Endothelial cell of umbilical vein (primary cell): ENCODE data around the gene USH2A. TPM values are rescaled to one million over a fixed set of nuclear protein-coding genes. Genes with fewer than 3 reads are reported as not detected.

Source experiments
- BruUV-seq: library from RNA; stranded (reverse); fragments of 400-500 nt; replicated peaks from 2 replicates; lab custom pipeline; 2021; lab: Mats Ljungman, UMichigan
- CTCF ChIA-PET: fragments of 300-600, 350-600 bp; sonication (Branson Sonifier 250); formaldehyde crosslinking; loops from one replicate; lab custom pipeline; 2021; ENCODE audit warnings: antibody characterized with exemption, inconsistent platforms; lab: Charles Lee
- POLR2A ChIA-PET: fragments of 300-600, 350-600 bp; sonication (Branson Sonifier 250); formaldehyde crosslinking; loops from one replicate; lab custom pipeline; 2021; ENCODE audit warnings: antibody characterized with exemption, inconsistent platforms; lab: Charles Lee
- DNase-seq: peaks from one replicate; pipeline ENCODE4 v3.0.0-alpha.2; 2011; ENCODE audit warnings: low read depth, low spot score
- FAIRE-seq: peaks from 2 replicates; lab custom pipeline; 2011; peaks lifted over from hg19 to GRCh38; lab: Jason Lieb, UNC
- H2AFZ ChIP-seq: 2 replicates; pipeline ENCODE4 v1.6.0; 2012; ENCODE audit warnings: low read depth, low read length, control low read depth, inconsistent platforms
- H3K27ac ChIP-seq: 2 replicates; pipeline ENCODE4 v1.5.1; 2011; ENCODE audit warnings: low read depth, mild to moderate bottlenecking, control low read depth, low read length, moderate library complexity; ENCODE audit not compliant: insufficient read depth
- H3K27me3 ChIP-seq, 2 experiments: 2 replicates each; pipeline versions ENCODE4 v1.6.0 to v1.6.1; 2011; ENCODE audit warnings: low read length in 2 of 2, mixed read lengths in 1 of 2; ENCODE audit not compliant: control insufficient read depth in 2 of 2, insufficient read depth in 2 of 2
- H3K36me3 ChIP-seq, 2 experiments: 2 replicates in 1 of 2; 3 replicates in 1 of 2; pipeline ENCODE4 v1.5.1; 2011; ENCODE audit warnings: low read length in 2 of 2, mild to moderate bottlenecking in 1 of 2, moderate library complexity in 1 of 2; ENCODE audit not compliant: control insufficient read depth in 2 of 2, insufficient read depth in 2 of 2; ENCODE audit errors: extremely low read depth in 1 of 2
- H3K4me1 ChIP-seq: 3 replicates; pipeline ENCODE4 v1.5.1; 2011; ENCODE audit warnings: mild to moderate bottlenecking, low read length; ENCODE audit not compliant: control insufficient read depth, insufficient read depth; ENCODE audit errors: extremely low read depth
- H3K4me2 ChIP-seq: 2 replicates; pipeline ENCODE4 v1.6.1; 2011; ENCODE audit warnings: low read length, control low read depth, mixed read lengths; ENCODE audit not compliant: insufficient read depth
- H3K4me3 ChIP-seq, 3 experiments: fragments of 200-600 bp in 1 of 3; sonication (generic), shearing (Covaris generic) in 1 of 3; replicated peaks in 1 of 3; 2 replicates each; pipeline ENCODE4 v1.5.1; 2011 to 2016; ENCODE audit warnings: control low read depth in 3 of 3, low read length in 3 of 3, mild to moderate bottlenecking in 2 of 3, inconsistent platforms in 1 of 3, low read depth in 1 of 3, moderate library complexity in 1 of 3; ENCODE audit not compliant: insufficient read depth in 1 of 3
- H3K79me2 ChIP-seq: 2 replicates; pipeline ENCODE4 v1.6.0; 2012; ENCODE audit warnings: low read length, inconsistent platforms; ENCODE audit not compliant: control insufficient read depth, insufficient read depth
- H3K9ac ChIP-seq: replicated peaks from 2 replicates; pipeline ENCODE3; 2011; ENCODE audit warnings: low read length, control low read depth; ENCODE audit not compliant: insufficient read depth; ENCODE audit errors: extremely low read depth
- H3K9me1 ChIP-seq: replicated peaks from 3 replicates; pipeline ENCODE4 v1.6.0; 2011; ENCODE audit warnings: mild to moderate bottlenecking, low read length; ENCODE audit not compliant: control insufficient read depth, insufficient read depth; ENCODE audit errors: extremely low read depth
- H3K9me3 ChIP-seq: replicated peaks from 2 replicates; pipeline ENCODE4 v1.5.1; 2012; ENCODE audit warnings: low read length, inconsistent platforms; ENCODE audit not compliant: control insufficient read depth, insufficient read depth
- H4K20me1 ChIP-seq: replicated peaks from 2 replicates; pipeline ENCODE3; 2011; ENCODE audit warnings: mild to moderate bottlenecking, low read length; ENCODE audit not compliant: control insufficient read depth, insufficient read depth; ENCODE audit errors: extremely low read depth
- EZH2 ChIP-seq: IDR thresholded peaks from 2 replicates; pipeline ENCODE4 v1.6.1; 2012; ENCODE audit warnings: borderline replicate concordance, low read depth, mild to moderate bottlenecking, moderate library complexity, low read length, inconsistent platforms; ENCODE audit not compliant: severe bottlenecking
- GATA2 ChIP-seq: IDR thresholded peaks from 2 replicates; pipeline ENCODE4 v1.7.0; 2011; ENCODE audit warnings: low read depth, mild to moderate bottlenecking, moderate library complexity, mixed read lengths, low read length; ENCODE audit not compliant: insufficient read length, insufficient read depth
- dilution Hi-C: fragments of 300-500 bp; cut with MboI; formaldehyde crosslinking; loops from one replicate; pipeline ENCODE4 v1.15.0; 2019; ENCODE audit warnings: low sequenced_read_pairs; ENCODE audit not compliant: extremely low pct_ligation_motif_present
- intact Hi-C: fragments of 100-400 bp; cut with micrococcal nuclease; formaldehyde crosslinking; loops from one replicate; pipeline ENCODE4 v1.10.0; 2022
- polyA plus RNA-seq, 4 experiments: library from polyadenylated mRNA; depleted of rRNA in 3 of 4; stranded (reverse) in 3 of 4; unstranded in 1 of 4; fragments of >200 nt; gene quantifications; 2 replicates each; pipeline versions ENCODE4 v1.2.1 to v1.2.3, GENCODE V29; 2011 to 2012; ENCODE audit warnings: missing spikeins in 1 of 4
- total RNA-seq: library from RNA; stranded (reverse); gene quantifications from 2 replicates; pipeline ENCODE4 v1.2.3, GENCODE V29; 2021

Gene USH2A
- total and polyA plus RNA-seq, 2 donors (not counting 3 experiments of a cell fraction or from before 2014, with no cell fraction given): not detected

DNA sequence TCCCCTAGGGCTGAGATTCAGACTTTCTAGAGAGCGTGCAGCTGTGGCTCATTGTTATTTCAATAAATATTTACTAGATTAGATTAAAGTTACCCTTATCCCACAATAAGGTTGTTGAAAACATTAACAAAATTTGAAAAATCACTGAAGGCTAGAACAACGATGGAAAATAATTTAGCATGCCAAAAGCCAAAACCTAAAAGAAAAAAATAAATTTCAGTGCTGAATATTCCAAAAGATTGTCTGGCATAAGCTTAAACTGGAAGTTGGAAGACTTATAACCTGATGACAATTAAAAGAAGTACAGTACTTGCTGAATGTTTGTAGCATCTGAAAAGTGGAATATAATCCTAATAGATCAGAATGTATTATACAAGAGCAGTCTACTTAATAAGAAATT lies 221.3 kb downstream of the USH2A start:
- dilution Hi-C loops: no loop called here
- Histone ChIP-seq H3K4me2 (no peak overlapping the region), H3K27ac (no peak overlapping the region), H3K36me3 (no peaks in the 10 kb centered on the region), H3K4me1 (no peaks in the 10 kb centered on the region), H3K9me1 (no peaks in the 10 kb centered on the region), H3K9me3 (peaks cover 2% of the 10 kb centered on the region), H3K4me3 (no peak overlapping the region), H3K27me3 (no peaks in the 10 kb centered on the region), H3K9ac (no peak overlapping the region), H4K20me1 (no peaks in the 10 kb centered on the region), H3K79me2 (no peaks in the 10 kb centered on the region), H2AFZ (no peak overlapping the region)
- DNase-seq (no peak), FAIRE-seq (no peak)
- POLR2A ChIA-PET: no interaction called here
- BruUV-seq: no TSS peak
- CTCF ChIA-PET: no interaction called here
- intact Hi-C loops: no loop called here
- TF ChIP-seq GATA2 (no peak), EZH2 (no peak)

DNA sequence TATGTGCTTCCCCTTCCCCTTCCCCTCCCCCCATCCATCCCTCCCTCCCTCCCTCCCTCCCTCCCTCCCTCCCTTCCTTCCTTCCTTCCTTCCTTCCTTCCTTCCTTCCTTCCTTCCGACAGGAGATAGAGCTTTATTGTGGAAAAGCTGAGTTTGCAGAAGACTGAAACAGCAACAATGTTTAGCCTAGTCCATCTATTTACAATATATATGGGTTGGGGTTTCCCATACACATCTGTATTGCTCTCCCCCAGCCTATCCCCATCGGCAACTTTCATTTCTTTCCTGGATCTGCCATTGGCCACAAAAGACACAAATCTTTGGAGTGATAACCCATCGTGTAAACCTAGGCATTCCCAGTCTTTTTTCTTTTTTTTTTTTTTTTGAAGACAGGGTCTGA lies 222.3 kb downstream of the USH2A start:
- BruUV-seq: no TSS peak

More for the DNA sequence above, 222.3 kb downstream of the USH2A start:
- no peaks in the 10 kb centered on the region for H4K20me1 ChIP-seq
- H3K4me1 ChIP-seq: no peaks in the 10 kb centered on the region
- H3K9me3 ChIP-seq: peaks cover 2% of the 10 kb centered on the region
- CTCF ChIA-PET: no interaction called here
- no peak overlapping the region for H3K4me3 ChIP-seq
- TF ChIP-seq GATA2: no peak
- DNase-seq (no peak), FAIRE-seq (no peak)
- no peak overlapping the region for H3K27ac ChIP-seq
- H2AFZ ChIP-seq: no peak overlapping the region
- H3K4me2 ChIP-seq: no peak overlapping the region
- no peaks in the 10 kb centered on the region for H3K79me2 ChIP-seq
- H3K36me3 ChIP-seq: no peaks in the 10 kb centered on the region
- intact Hi-C loops (no loop called here), dilution Hi-C loops (no loop called here)
- H3K27me3 ChIP-seq: no peaks in the 10 kb centered on the region
- H3K9ac ChIP-seq: no peak overlapping the region
- POLR2A ChIA-PET: no interaction called here
- H3K9me1 ChIP-seq: no peaks in the 10 kb centered on the region
